Measurements from ENCODE around the gene FLNC.

DNA sequence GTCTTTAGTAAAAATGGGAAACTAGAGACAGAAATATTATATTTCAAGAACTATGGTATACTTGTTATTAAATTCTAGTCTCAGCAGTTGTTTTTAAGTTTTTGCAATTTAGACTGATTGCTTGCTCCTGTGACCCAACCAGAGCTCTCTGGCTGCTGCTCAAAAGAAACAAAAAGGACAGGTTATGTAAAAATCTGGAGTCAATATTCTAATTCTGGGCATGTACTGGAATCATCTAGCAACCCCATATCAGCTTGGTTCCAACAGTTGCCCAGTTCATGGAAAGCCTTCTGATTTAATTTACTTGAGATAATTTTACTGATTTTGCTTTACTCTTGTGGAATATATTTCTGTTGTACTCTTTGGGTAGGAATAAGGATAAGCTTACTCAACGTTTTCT is 70.0 kb downstream of the FLNC start:
- TF ChIP-seq, protein P1, sequence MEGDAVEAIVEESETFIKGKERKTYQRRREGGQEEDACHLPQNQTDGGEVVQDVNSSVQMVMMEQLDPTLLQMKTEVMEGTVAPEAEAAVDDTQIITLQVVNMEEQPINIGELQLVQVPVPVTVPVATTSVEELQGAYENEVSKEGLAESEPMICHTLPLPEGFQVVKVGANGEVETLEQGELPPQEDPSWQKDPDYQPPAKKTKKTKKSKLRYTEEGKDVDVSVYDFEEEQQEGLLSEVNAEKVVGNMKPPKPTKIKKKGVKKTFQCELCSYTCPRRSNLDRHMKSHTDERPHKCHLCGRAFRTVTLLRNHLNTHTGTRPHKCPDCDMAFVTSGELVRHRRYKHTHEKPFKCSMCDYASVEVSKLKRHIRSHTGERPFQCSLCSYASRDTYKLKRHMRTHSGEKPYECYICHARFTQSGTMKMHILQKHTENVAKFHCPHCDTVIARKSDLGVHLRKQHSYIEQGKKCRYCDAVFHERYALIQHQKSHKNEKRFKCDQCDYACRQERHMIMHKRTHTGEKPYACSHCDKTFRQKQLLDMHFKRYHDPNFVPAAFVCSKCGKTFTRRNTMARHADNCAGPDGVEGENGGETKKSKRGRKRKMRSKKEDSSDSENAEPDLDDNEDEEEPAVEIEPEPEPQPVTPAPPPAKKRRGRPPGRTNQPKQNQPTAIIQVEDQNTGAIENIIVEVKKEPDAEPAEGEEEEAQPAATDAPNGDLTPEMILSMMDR (IDR thresholded peaks at IDR 0.05; ENCODE audit: extremely low read depth in 1 of 2, insufficient read depth in 1 of 2, low read depth in 1 of 2, low read length in 2 of 2), result no peak
- TF ChIP-seq POLR2A (IDR thresholded peaks at IDR 0.05; ENCODE audit: low read depth, low read length), result no peak
- TF ChIP-seq GATA2 (IDR thresholded peaks at IDR 0.05; ENCODE audit: insufficient read depth, insufficient read length, low read depth, low read length), result no peak
- TF ChIP-seq POLR2AphosphoS5 (IDR thresholded peaks at IDR 0.05; ENCODE audit: insufficient read depth, low read depth, low read length), result no peak
- no peak for TF ChIP-seq EZH2 (IDR thresholded peaks at IDR 0.05; ENCODE audit: borderline replicate concordance, low read depth, low read length, severe bottlenecking)
- TF ChIP-seq, protein P2, sequence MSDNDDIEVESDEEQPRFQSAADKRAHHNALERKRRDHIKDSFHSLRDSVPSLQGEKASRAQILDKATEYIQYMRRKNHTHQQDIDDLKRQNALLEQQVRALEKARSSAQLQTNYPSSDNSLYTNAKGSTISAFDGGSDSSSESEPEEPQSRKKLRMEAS (IDR thresholded peaks at IDR 0.05; ENCODE audit: insufficient read depth, insufficient read length), result no peak
- no peak for TF ChIP-seq FOS (IDR thresholded peaks at IDR 0.05; ENCODE audit: borderline replicate concordance, insufficient read depth, low read length)

Data from endothelial cell of umbilical vein (primary cell).